ENCODE measurements around the gene DARS1.

Gene DARS1

GRCh38 chr2:135985018-135985825 is at the start of gene DARS1:
Gene DARS1 (minus strand): TSS chr2:135985626. CDS start chr2:135985468, 158 bp downstream.
- peak; percentile 96 for DNase-seq

- DNase-seq = no peak
Observed at GRCh38 chr2:136034629-136035028, 49.2 kb upstream of the DARS1 start.

GRCh38 chr2:136032817-136033535 is 47.5 kb upstream of the DARS1 start:
- DNase-seq = no peak

DNA sequence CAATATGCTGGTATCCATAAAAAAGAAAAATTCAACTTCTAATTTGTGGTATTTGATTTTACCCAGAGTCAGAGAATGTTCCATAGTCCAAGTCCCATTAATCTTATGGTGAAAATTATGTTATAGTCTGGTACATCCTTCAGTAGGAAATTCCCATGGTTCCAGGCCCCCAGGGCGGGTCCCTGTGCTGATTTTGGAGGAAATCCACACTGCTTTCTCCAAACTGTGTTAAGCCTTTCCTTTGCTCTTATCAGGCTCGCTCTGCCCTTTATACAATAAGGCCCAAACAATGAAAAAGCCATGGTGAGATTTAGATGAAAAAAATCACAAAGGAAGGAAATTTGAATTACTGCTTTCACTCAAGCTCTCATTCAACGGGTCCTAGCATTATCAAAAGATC is 46.8 kb upstream of the DARS1 start:
- no peak for DNase-seq

GRCh38 chr2:136031711-136032110 is 46.3 kb upstream of the DARS1 start:
- no peak for DNase-seq

DNA sequence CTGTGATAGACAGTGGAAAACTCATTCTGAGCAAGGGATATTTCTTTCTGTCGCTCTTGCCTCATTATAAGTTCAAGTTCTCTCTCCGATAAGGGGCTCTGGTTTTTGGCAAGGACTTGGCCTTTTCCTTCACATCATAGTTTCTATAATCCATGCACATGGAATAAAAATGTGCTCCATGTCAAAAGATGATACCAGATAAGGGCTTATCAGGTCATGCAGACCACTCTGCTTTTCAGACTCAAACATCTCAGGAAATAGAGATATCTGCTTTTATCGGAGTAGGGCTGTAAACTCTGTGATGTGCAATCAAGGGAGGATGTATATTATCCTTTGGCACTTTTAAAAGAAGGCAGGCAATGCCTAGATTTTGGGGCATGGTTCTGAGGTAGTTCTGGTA is 45.0 kb upstream of the DARS1 start:
- DNase-seq = peak; percentile 53

DNA sequence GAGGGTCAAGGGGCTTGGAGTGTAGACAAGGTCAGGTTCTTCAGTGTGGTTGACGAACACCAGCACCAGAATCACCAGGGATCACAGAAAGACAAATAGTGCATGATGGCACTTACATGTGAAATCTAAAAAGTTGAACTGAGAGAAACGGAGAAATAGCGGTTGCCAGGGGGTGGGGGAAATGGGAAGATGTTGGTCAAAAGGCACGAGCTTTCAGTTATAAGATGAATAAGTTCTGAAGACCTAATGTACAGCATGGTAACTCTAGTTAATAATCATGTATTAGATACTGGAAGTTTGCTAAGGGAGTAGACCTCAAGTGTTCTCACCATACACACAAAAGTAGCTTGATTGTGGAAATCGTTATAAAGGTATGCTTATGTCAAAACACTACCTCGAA is 43.7 kb upstream of the DARS1 start:
- no peak for DNase-seq

GRCh38 chr2:136028001-136028400 is 42.6 kb upstream of the DARS1 start:
- DNase-seq = no peak

GRCh38 chr2:136027112-136027511 is 41.7 kb upstream of the DARS1 start:
- no peak for DNase-seq

- DNase-seq = peak; percentile 83
Observed at GRCh38 chr2:136025057-136025973, 39.9 kb upstream of the DARS1 start.

GRCh38 chr2:136024616-136025015 is 39.2 kb upstream of the DARS1 start:
- DNase-seq = no peak

DNA sequence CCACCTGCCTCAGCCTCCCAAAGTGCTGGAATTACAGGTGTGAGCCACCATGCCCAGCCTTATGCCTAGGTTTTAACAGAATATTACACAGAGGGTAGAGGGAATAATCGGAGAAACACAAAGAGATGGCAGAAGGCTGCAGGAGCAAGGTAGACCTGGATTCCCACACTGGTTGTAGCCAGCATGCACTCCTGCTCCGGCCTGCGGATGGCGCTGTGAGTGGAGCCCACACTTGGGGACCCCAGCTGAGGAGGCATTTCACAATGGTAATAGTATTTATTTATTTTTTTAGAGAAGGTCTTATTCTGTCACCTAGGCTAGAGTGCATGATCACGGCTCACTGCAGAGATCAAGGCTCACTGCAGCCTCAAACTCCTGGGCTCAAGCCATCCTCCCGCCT is 38.8 kb upstream of the DARS1 start:
- DNase-seq = no peak

DNA sequence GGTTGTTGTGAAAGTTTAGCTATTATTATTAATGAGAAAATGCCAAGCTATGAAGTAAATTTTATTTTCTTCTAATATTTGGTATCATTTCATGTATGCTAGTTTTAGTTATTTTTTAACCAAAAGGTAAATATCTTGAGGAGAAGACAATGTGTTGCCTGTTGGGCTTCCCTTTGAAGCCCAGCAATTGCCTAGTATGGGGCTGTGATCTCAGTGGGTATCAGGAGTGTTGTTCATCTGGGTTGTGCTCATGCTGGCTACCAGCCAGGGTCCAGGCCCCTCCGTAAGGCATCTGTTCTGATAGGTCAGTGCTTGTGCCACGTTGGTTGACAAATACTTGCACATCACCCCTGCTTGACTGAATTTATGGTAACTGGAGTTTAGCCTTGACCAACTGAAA is 38.0 kb upstream of the DARS1 start:
- no peak for DNase-seq

DNA sequence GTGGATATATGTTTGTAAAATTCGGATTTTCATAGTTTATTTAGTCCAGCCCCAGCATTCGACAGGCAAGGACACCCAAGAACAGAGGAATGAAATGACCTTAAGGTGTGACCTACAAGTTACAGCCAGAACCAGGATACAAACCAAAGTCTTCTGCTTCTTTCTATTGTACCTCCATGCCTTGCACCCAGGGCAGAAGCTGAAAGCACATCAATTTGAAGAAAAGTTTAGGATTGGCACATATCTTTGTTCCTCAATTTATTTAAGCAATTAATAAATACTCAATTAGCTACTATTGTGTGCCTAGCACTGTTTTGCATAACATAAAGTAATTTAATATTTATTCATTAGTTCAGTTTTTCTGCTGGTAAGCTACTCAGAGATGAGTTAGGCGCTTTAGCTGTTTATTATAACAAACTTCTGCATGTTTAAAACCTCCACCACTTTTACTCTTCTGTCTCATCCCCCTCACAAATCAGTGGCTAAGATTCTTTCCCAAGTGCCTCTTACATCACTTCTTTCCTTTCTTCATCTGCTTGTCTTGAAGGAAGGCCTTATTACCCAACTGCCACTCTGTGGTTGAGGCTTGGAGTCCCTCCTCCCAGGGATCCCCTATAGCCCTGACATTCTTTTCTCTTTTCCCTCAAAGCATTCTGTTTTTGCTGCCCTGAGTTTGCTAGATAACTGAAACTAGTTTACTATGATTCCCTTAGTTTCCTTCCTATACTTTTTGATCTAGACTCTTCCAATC is 37.1 kb upstream of the DARS1 start:
- DNase-seq = peak; percentile 84

DNA sequence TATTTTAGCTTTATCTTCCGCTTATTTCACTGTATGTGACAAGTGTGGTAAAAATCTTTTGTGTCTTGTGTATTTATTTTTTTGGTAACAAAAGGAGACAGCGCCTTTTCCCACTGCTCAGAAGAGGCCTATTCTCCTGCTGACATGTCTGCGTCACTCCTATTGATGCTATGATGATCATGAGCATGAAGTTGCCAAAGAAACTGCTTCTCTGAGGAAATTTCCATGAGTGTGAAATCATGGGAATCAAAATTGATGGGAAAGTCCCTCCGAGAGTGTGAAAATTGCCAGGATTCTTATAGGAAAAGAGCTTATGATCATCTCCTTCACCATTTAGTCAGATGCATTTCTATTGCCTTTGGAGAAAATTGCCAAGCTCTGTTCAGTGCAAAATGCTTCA is 36.5 kb upstream of the DARS1 start:
- no peak for DNase-seq

GRCh38 chr2:136021406-136021805 is 36.0 kb upstream of the DARS1 start:
- DNase-seq = no peak

DNA sequence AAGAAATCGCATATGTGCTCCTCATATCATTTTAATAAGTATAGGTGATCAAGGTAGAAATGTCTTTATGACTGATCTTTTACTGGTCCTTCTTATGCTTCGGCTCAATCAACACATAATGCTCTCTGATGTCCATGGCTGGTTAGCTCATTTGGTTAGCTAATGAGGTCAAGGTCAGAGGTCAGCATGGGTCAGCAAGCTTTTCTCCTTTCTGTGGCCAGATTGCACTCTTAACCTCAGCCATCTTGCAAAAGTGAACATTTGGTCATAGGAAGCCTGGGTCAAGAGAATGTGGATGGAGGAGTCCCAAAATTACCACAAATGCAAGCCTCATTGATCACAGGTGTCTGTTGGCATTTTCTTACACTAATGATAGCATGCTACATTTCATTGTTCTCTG is 35.4 kb upstream of the DARS1 start:
- no peak for DNase-seq

GRCh38 chr2:136019825-136020224 is 34.4 kb upstream of the DARS1 start:
- no peak for DNase-seq

DNA sequence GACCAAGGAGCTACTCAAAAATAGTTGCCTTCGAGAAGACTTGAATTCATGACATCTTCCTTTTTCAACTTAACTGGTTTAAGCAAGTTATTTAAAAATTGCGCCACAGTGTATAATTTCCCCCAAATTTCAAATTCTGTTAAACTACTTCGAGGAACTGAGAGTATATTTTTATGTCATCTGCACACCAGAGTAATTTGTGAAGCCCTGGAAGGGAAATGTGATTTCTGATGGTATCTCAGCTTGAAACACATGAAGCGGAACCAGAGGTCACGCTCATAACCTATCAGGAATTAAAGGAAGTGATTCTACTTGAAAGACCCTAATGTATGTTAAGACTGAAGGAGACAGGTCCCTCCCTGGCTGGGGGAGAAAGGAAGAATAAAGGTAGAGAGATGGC is 33.9 kb upstream of the DARS1 start:
- peak; percentile 68 for DNase-seq

DNA sequence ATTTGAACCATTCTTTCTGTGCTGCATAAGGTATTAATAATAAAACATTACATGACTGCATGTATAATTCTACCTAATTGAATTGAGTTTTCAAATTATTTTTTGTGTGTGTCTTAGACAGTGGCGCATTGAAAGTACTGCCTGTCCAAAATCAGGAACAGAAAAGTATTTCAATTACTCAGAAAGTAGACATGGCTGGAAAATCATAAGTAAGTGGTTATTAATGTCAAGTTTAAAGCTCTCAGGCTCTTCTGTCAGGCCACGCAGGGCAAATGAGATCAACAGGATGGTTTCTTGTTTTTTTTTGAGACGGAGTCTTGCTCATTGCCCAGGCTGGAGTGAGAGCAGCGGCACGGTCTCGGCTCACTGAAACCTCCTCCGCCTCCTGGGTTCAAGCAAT is 32.4 kb upstream of the DARS1 start:
- no peak for DNase-seq

GRCh38 chr2:136016836-136017235 is 31.4 kb upstream of the DARS1 start:
- DNase-seq = no peak

DNA sequence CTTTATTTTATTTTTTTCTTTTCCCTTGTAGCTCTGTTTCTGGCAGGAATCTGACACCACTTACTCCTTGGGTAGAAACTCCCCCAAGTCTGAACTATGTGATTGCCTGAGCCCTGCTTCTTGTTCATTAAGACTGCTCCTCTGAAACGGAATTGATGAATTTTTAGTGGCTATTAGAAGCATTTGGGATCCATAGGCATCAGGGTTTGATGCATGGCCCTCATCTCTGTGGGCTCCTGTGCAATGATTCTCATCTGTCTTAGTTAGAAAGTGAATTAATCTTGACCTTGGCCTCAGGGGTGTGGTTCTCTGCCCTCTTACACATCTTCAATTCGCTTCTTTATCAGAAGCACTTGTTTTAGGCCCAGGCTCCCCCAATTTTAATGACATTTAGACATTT is 31.0 kb upstream of the DARS1 start:
- DNase-seq = no peak

DNA sequence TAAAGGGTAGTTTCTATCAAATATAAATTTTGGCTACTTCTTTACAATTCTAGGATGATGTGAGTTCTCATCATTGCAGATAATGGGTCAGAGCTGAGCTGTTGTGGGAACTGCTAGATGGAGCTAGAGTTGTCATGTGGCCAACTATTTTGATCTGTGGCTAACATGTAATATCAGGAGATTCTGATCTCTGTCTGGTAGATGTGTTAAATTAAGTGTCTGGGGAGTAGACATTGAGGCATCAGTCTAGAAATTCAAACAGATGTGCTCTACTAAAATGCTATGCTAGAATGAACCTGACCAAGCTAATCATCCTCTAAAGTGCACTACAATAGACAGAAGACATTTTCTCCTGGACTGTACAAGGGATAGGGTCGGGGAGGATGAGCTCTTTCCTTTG is 30.3 kb upstream of the DARS1 start:
- DNase-seq = peak; percentile 29
